ENCODE data around the gene ZDHHC18. TPM values are rescaled to one million over a fixed set of nuclear protein-coding genes. Genes with fewer than 3 reads are reported as not detected.
"Not testable (repeated sequence)": the region's sequence is repeated elsewhere in the genome, so short reads cannot be mapped to it uniquely, and the experiment has no call there.

Gene ZDHHC18
- total RNA-seq, 1 donor from 2014 or later: 6.5 TPM

GRCh38 chr1:26832249-26832960 lies 5.9 kb downstream of the ZDHHC18 start:
- no peak for DNase-seq

GRCh38 chr1:26833432-26834405 lies 7.2 kb downstream of the ZDHHC18 start:
- no peak for DNase-seq

GRCh38 chr1:26837665-26838064 lies 11.2 kb downstream of the ZDHHC18 start:
- not testable (repeated sequence) for DNase-seq

- DNase-seq: no peak
Observed at GRCh38 chr1:26838474-26839338, 12.2 kb downstream of the ZDHHC18 start.

GRCh38 chr1:26839339-26839722 lies 12.8 kb downstream of the ZDHHC18 start:
- DNase-seq: no peak

GRCh38 chr1:26839779-26840178 lies 13.3 kb downstream of the ZDHHC18 start:
- no peak for DNase-seq

GRCh38 chr1:26844424-26845196 lies 18.1 kb downstream of the ZDHHC18 start:
- no peak for DNase-seq

GRCh38 chr1:26847826-26848225 lies 21.3 kb downstream of the ZDHHC18 start:
- DNase-seq: not testable (repeated sequence)

GRCh38 chr1:26848499-26848898 lies 22.0 kb downstream of the ZDHHC18 start:
- DNase-seq: no peak

GRCh38 chr1:26848941-26849774 lies 22.7 kb downstream of the ZDHHC18 start:
- no peak for DNase-seq

GRCh38 chr1:26851106-26851684 lies 24.7 kb downstream of the ZDHHC18 start:
- DNase-seq: no peak

GRCh38 chr1:26852701-26853100 lies 26.2 kb downstream of the ZDHHC18 start:
- DNase-seq: no peak

GRCh38 chr1:26853156-26853555 lies 26.7 kb downstream of the ZDHHC18 start:
- no peak for DNase-seq

- no peak for DNase-seq
Observed at GRCh38 chr1:26853600-26853999, 27.1 kb downstream of the ZDHHC18 start.

GRCh38 chr1:26854906-26855305 lies 28.4 kb downstream of the ZDHHC18 start:
- no peak for DNase-seq

- no peak for DNase-seq
Observed at GRCh38 chr1:26855636-26856035, 29.1 kb downstream of the ZDHHC18 start.

GRCh38 chr1:26856181-26856580 lies 29.7 kb downstream of the ZDHHC18 start:
- DNase-seq: no peak

- DNase-seq: no peak
Observed at GRCh38 chr1:26856604-26857469, 30.3 kb downstream of the ZDHHC18 start.

- no peak for DNase-seq
Observed at GRCh38 chr1:26857473-26858060, 31.1 kb downstream of the ZDHHC18 start.
